HK-2 (cell line): ENCODE measurements around the gene ARRDC3.
"Not testable (repeated sequence)": the region's sequence is repeated elsewhere in the genome, so short reads cannot be mapped to it uniquely, and the experiment has no call there.

ENCODE experiments used
- DNase-seq: peaks from one replicate; pipeline ENCODE4 v3.0.0-alpha.2; 2018; ENCODE audit not compliant: unreplicated experiment

Gene ARRDC3

DNA sequence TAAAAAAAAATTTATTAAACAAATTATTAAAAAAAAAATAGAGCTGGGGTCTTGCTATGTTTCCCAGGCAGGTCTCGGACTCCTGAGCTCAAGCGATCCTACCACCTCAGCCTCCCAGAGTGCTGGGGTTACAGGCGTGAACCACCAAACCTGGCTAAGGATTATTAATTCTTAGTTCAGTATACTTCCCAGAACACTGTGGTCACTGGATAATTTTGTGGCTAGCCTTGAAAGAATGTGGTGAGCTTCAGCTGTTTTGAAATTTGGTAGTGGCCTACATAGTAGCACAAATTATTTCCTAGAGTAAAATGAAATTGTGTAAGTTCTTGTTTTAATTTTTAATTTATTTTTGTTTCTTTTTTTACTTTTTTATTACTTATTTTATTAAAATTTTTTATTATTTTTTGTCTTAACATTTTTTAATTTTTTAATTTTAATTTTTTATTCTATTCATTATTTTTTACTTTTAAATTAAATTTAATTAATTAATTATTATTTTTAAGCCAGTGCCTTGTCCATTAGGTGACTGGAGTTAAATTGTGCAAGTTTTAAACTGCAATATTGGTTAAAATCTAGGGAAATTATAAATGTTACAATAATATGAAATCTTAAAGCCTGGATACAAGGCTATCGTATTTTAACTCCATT lies 23.0 kb downstream of the ARRDC3 start:
- DNase-seq, result no peak

DNA sequence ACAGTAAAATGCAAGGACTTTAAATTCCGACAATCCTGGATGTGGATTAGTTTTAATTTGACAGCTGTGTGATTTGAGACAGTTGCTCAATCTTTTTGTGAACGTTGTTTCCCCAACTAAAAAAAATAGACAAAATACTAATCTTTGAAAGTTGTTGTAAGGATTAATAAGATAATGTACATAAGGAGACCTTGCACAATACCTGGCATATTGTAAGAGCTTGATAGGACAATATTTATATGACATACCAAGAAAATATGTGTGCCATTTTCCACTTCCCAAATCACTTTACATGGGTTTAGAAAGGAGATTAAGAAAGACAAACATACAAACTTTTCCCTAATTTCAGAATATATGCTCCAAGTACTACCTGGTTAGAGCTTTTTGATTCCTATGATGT lies 25.3 kb downstream of the ARRDC3 start:
- no peak for DNase-seq

DNA sequence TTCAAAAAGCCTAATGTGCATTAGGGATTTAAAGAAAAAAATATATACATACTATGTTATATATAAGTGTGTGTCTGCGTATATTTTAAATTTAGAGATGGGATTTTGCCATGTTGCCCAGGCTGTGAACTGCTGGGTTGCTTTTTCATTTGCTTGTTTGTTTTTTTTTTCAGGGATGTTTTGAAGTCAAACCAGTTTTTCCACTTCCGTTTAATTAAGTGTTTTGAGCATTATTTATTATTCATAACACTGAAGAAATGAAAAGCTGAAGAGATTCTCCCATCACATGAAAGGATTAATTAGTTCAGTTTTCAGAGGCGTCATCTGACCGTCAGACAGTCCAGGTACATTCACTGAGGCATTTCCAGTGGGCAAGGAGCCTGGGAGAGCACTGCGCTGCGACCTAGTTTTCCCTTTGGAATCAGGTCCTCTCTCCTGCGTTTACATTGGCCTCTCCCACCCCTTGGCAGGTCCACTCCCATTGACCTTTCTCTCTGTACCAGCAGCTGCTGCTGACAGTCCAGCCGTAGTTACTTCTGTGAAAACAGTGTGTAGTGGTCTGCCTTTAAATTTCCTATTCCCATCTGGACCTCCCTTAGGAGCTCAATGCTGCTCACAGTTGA lies 26.0 kb downstream of the ARRDC3 start:
- no peak for DNase-seq

DNA sequence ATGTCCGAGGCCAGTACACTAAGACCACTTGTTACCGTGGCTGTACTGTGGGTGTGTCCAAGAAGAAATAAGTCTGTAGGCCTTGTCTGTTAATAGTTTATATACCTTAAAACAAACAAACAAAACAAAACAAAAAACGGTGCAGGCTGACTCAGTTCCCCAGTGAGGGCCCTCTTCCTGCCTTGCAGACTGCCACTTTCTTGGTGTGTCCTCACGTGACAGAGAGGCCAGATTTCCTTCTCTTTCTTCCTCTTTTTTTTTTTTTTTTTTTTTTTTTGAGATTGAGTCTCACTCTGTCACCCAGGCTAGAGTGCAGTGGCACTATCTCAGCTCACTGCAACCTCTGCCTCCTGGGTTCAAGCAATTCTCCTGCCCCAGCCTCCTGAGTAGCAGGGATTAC lies 28.2 kb downstream of the ARRDC3 start:
- not testable (repeated sequence) for DNase-seq

DNA sequence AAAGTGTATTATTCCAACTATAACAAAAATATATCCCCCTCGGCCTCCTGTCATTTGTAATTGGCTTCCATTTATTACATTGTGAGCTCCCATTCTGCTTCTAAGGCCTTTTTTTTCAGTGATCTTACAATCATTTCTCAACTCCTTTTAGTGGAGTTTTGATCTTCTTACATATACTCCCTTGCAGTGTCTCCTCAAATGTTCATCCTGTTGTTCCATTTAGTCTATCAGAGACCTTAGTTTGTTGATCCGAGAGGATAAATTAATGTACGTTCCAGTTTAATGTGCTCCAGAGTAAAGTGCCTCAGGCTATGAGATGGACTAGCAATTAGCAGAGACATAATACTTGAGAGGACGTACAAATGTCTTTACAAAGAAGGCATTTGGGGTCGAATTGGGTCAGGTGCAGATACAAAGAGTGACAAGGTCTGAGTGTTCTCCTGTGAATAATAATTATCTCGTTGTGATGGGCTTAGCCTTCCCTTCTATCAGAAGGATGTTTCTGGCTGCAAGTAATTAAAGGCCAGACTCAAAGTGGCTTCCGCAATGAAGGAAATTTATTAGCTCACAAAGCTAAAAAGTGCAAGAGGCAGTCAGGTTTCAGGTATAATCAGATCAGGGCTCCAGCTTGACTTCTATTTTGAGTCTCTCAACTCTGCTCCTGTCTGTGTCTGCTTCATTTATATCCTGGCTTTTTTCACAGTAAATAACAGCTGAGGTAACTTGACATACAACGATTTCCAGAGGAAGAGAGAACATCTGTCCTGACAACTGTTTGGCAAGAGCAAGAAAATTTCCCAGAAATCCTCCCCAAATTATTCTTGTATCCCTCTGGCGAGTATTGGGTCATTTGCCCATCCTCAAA lies 30.1 kb downstream of the ARRDC3 start:
- no peak for DNase-seq

DNA sequence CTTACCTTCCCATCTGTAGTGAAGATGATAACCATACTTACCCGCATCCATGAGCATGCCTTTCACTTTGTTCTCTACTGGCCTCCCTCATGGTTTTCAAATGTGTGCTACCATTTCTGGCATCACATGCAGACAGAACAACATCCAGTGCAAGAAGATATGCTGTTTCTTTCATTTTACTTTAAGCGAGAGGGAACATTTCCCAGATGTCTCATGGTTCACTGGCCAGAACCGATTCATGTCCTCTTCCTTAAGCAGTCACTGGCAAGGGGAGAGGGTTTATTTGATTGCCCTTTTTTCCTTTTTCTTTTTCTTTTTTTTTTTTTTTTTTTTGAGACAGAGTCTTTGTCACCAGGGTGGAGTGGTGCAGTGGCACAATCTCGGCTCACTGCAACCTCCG lies 37.7 kb downstream of the ARRDC3 start:
- DNase-seq, result no peak

DNA sequence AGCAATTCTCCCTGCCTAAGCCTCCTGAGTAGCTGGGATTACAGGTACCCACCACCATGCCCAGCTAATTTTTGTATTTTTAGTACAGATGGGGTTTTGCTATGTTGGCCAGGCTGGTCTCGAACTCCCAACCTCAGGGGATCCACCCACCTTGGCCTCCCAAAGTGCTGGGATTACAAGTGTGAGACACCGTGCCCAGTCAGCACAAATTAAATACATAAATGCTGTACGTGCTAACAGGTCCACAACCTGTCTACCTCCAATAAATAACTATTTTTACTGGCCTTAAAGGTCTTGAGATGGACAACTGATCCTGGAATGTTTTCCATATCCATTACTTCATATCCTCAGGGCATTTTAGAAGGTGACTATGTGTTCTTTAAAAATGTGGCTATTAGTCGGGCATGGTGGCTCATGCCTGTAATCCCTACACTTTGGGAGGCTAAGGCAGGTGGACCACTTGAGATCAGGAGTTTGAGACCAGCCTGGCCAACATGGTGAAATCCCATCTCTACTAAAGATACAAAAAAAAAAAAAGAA lies 38.4 kb downstream of the ARRDC3 start:
- DNase-seq, result not testable (repeated sequence)

DNA sequence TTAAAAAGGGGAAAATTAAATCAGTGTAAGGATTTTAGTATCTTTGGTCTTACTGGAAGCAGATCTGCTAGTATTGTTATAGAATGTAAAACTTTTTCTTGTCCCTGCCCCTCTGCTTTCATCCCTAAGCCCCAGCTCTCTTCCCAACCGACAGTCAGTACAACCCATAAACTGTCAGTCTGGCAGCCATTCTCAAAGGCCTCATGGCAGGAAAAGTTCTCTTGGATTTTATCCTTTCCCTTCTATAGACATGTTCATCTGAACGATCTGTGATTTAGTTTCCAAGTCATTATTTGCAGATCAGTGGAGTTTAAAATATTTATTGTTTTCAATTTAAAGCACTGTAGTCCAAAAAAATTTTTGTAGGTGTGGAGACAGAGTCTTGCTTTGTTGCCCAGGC lies 39.2 kb downstream of the ARRDC3 start:
- no peak for DNase-seq

DNA sequence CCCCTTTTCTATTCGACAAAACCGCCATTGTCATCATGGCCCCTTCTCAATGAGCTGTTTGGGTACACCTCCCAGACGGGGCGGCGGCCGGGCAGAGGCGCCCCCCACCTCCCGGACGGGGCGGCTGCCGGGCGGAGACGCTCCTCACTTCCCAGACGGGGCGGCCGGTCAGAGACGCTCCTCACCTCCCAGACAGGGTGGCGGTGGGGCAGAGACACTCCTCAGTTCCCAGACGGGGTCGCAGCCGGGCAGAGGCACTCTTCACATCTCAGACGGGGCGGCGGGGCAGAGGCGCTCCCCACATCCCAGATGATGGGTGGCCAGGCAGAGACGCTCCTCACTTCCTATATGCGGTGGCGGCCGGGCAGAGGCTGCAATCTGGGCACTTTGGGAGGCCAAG lies 40.2 kb downstream of the ARRDC3 start:
- not testable (repeated sequence) for DNase-seq

DNA sequence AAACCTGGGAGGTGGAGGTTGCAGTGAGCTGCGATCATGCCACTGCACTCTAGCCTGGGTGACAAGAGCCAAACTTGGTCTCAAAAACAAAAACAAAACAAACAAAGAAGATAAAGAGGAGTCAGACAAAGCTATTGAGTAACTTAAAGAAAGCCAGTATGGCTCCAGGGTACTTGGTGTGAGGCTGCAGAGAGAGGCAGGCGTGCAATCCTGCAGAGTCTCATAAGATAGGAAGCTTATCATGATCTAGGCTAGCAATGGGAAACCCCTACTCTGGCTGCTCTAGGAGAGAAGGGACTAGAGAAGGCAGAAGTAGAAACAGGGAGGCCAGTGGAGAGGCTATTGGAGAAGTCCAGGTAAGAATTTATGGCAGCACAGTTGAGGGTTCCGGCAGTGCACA lies 42.0 kb downstream of the ARRDC3 start:
- no peak for DNase-seq

DNA sequence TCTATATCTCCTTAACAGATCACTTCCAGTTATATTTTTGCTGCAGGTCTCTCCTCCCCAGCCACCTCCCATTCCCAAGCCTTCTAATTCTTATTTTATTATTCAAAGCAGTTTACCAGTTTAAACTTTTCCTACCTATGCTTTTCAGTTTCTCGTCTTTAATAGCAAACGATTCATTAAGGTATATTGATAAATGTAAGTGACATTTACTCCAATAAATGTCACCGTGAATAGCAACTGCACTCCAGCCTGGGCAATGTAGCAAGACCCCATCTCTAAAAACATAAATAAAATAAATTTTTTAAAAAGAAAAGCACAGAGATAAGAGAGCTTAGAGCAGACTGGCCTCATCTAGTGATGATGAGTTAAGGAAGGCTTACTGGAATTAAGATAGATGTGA lies 42.6 kb downstream of the ARRDC3 start:
- DNase-seq, result no peak

DNA sequence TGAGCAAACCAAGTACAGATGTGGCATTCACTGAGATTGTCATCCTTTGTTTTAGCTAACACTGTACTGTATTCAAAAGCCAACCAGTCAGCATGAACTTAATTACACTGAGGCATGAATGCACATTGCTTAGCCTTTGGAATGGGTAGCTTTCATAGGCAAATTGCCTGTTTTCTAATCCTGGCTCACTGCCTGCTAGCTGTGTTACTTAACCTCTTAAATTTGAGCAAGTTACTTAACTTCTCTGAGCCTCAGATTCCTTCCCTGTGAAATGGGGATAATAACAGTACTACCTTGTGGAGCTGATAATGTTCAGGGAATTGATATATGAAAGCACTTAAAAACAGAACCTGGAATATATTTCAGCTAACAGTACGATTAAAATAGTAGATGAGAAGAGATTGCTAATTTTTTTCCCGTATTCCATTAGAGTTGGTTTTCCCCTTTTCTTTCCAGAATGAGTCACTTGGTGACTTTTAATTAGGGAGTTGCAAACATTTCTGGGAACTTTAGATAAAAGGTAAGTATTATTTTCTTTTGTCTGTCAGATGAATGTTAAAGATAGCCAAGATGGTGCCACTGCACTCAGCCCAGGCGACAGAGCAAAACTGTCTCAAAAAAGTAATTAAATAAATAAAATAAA lies 43.9 kb downstream of the ARRDC3 start:
- no peak for DNase-seq

DNA sequence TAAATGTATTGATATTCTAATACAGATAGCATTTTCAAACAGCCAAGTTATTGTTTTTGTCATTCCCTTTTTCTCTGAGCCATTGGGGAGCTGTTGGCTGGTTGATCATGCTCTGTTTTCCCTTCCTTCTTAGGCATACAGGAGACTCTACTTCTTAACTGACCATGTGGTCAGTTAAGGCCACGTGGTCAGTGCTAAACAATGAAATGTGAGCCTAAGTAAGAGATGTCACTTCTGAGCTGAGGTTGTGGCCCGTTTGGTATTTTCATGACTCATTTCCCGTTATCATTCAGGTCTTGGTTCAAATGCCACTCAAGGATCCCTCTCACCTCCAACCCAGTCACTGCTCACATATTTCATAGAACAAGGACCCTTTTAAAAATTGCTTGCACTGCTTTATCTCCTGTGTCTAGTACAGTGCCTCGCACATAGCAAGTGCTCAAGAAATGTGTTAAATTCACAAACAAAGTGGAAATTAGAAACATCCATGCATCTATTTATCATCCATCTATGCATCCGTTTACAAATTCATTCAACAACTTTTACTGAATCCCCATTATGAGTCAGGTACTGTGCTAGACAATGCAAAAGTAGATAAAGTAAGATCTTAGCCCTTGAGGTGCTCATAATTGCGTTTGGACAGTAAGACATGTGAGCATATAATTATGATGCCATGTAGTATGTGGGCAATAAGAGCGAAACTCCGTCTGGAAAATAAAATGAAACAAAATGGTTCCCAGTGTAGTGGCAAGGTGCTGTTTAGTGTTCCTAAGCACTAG lies 50.7 kb downstream of the ARRDC3 start:
- peak; percentile 57 for DNase-seq

DNA sequence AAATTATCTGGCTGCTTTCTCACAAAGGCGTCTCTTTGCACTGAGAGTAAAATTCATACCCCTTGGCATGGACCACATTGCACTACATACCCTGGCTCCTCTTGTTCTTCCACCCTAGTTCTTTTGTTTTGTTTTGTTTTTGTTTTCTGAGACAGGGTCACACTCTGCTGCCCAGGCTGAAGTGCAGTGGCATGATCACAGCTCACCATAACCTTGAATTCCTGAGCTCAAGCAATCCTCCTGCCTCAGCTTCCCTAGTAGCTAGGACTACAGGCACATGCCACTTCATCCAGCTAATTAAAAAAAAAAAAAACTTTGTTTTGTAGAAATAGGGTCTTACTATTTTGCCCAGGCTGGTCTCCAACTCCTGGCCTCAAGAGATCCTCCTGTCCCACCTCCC lies 51.4 kb downstream of the ARRDC3 start:
- no peak for DNase-seq

DNA sequence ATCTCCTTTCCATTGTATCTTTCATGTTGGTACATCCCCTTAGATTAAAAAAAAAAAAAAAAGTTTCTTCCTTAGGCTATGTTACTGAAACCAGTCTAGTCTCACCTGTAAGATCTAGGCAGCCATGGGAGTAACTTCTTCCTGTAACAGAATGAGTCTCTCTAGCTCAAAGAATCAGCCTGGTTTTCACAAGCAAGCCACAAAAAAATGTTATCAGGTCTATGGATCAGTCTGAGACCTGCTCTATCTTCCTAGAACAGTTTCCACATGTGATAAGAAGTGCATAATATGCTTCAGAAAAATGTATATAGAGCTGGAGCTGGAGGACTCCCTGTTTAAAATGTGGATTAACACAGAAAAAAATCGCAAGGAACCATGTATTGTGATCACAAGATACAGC lies 53.8 kb downstream of the ARRDC3 start:
- no peak for DNase-seq

DNA sequence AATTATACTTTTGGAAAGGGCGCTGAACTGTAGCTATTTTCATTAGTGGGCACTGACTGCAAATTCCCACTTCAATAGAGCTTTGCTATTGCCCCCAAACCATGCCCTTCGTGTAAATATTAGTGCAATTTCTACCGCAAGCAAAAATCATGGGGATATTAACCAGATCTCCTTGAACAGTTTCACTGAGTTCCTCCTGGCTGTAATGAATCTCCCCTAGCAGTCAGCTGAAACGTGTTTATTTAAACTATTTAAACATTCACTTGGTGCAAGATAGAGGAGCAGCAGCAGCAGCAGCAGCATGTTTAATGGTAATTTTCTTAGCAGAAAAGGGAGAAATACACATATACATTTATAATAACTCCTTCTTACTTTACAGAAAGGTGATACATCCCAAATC lies 54.4 kb downstream of the ARRDC3 start:
- DNase-seq, result no peak

DNA sequence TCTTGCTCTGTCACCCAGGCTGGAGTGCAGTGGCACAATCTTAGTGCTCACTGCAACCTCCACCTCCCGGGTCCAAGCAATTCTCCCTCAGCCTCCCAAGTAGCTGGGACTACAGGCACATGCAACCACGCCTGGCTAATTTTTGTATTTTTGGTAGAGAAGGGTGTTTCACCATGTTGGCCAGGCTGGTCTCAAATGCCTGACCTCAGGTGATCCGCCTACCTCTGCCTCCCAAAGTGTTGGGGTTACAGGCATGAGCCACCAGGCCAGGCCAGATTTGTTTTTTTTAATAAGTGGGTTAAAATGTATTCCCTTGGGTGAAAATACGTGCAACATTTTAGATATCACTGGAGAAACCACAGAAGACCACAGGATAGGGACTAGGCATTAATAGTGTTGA lies 60.1 kb downstream of the ARRDC3 start:
- DNase-seq, result not testable (repeated sequence)

DNA sequence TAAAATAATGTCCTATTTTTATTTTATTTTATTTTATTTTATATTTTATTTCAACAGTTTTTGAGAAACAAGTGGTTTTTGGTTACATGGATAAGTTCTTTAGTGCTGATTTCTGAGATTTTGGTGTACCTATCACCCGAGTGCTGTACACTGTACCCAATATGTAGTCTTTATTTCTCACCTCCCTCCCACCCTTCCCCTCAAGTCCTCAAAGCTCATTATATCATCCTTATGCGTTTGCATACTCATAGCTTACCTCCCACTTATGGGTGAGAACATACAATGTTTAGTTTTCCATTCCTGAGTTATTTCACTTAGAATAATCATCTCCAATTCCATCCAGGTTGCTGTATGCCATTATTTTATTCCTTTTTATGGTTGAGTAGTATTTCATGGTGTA lies 63.5 kb downstream of the ARRDC3 start:
- DNase-seq, result no peak

DNA sequence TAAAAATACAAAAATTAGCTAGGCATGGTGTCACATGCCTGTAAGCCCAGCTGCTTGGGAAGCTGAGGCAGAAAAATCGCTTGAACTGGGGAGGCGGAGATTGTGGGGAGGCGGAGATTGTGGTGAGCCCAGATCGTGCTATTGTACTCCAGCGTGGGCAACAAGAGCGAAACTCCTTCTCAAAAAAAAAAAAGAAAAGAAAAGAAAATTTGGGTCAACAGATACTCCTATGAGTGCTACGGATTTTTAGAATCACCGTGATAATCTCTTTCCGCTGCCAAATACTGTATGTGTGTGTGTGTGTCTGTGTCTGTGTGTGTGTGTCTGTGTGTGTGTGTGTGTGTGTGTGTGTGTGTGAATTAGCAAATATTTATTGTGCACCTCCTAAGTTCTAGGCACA lies 64.4 kb downstream of the ARRDC3 start:
- no peak for DNase-seq
